Astrocyte of the cerebellum (primary cell): ENCODE data around the gene SLC19A1.

Source experiments
- DNase-seq: peaks from one replicate; pipeline ENCODE4 v3.0.0-alpha.2; 2011; ENCODE audit warnings: low read depth
- H3K4me3 ChIP-seq: 2 replicates; pipeline ENCODE4 v1.5.1; 2011; ENCODE audit warnings: mild to moderate bottlenecking, low read depth, low read length, moderate library complexity
- CTCF ChIP-seq: IDR thresholded peaks from 2 replicates; pipeline ENCODE4 v1.5.1; 2012; ENCODE audit warnings: low read length, low read depth, moderate library complexity, mild to moderate bottlenecking; ENCODE audit errors: missing control alignments
- in situ Hi-C: cut with HindIII; loops from 2 replicates; pipeline ENCODE4 v1.10.0; 2017; ENCODE audit warnings: low sequenced_read_pairs

Gene SLC19A1

GRCh38 chr21:45458281-45459170 lies 83.7 kb downstream of the SLC19A1 start:
- in situ Hi-C loops: loop anchor here (25.0 kb wide), 1 partner anchor 121 kb away; no protein-coding TSS in a partner anchor
- no peak for TF ChIP-seq CTCF
- no peak overlapping the region for H3K4me3 ChIP-seq
- no peak for DNase-seq

- in situ Hi-C loops: loop anchor here (25.0 kb wide), 1 partner anchor 121 kb away; no protein-coding TSS in a partner anchor
These were observed 84.4 kb downstream of the SLC19A1 start for GRCh38 chr21:45457832-45458172.

GRCh38 chr21:45457161-45457831 lies 84.9 kb downstream of the SLC19A1 start:
- no peak for TF ChIP-seq CTCF
- in situ Hi-C loops: loop anchor here (25.0 kb wide), 1 partner anchor 120 kb away; no protein-coding TSS in a partner anchor
- DNase-seq: no peak

More at GRCh38 chr21:45457832-45458172, 84.4 kb downstream of the SLC19A1 start:
- no peak overlapping the region for H3K4me3 ChIP-seq
- DNase-seq: no peak
- no peak for TF ChIP-seq CTCF

GRCh38 chr21:45456584-45457160 lies 85.6 kb downstream of the SLC19A1 start:
- in situ Hi-C loops: loop anchor here (25.0 kb wide), 1 partner anchor 119 kb away; no protein-coding TSS in a partner anchor
- TF ChIP-seq CTCF: no peak

More at GRCh38 chr21:45457161-45457831, 84.9 kb downstream of the SLC19A1 start:
- H3K4me3 ChIP-seq: no peak overlapping the region

GRCh38 chr21:45455674-45456583 lies 86.3 kb downstream of the SLC19A1 start:
- no peak for DNase-seq
- in situ Hi-C loops: loop anchor here (25.0 kb wide), 1 partner anchor 119 kb away; no protein-coding TSS in a partner anchor
- H3K4me3 ChIP-seq: peak overlapping the region; percentile 18
- TF ChIP-seq CTCF: no peak

More at GRCh38 chr21:45456584-45457160, 85.6 kb downstream of the SLC19A1 start:
- no peak overlapping the region for H3K4me3 ChIP-seq
- DNase-seq: no peak
